IPS-11a (cell line): ENCODE data around the gene ARSK.

Experiments
- H3K4me3 ChIP-seq: one replicate; pipeline ENCODE4 v1.5.1; 2013; ENCODE audit warnings: low read depth, low read length, control low read depth

ARSK gene

GRCh38 chr5:95562282-95562681 lies 7.4 kb downstream of the ARSK start:
- no peak overlapping the region for H3K4me3 ChIP-seq

GRCh38 chr5:95563367-95563766 lies 8.5 kb downstream of the ARSK start:
- no peak overlapping the region for H3K4me3 ChIP-seq

GRCh38 chr5:95564450-95564849 lies 9.5 kb downstream of the ARSK start:
- no peak overlapping the region for H3K4me3 ChIP-seq

- H3K4me3 ChIP-seq, result no peak overlapping the region
Observed at GRCh38 chr5:95565280-95565920, 10.5 kb downstream of the ARSK start.

- H3K4me3 ChIP-seq, result no peak overlapping the region
Observed at GRCh38 chr5:95572016-95572415, 17.1 kb downstream of the ARSK start.

- no peak overlapping the region for H3K4me3 ChIP-seq
Observed at GRCh38 chr5:95581576-95581975, 26.7 kb downstream of the ARSK start.

- H3K4me3 ChIP-seq, result no peak overlapping the region
Observed at GRCh38 chr5:95583992-95584391, 29.1 kb downstream of the ARSK start.

GRCh38 chr5:95590880-95591279 lies 36.0 kb downstream of the ARSK start:
- H3K4me3 ChIP-seq, result no peak overlapping the region

GRCh38 chr5:95591490-95591901 lies 36.6 kb downstream of the ARSK start:
- no peak overlapping the region for H3K4me3 ChIP-seq

- no peak overlapping the region for H3K4me3 ChIP-seq
Observed at GRCh38 chr5:95595289-95595931, 40.5 kb downstream of the ARSK start.

- no peak overlapping the region for H3K4me3 ChIP-seq
Observed at GRCh38 chr5:95599252-95599651, 44.4 kb downstream of the ARSK start.

- H3K4me3 ChIP-seq, result no peak overlapping the region
Observed at GRCh38 chr5:95600557-95600956, 45.7 kb downstream of the ARSK start.

GRCh38 chr5:95605786-95606185 lies 50.9 kb downstream of the ARSK start:
- H3K4me3 ChIP-seq, result no peak overlapping the region

GRCh38 chr5:95606419-95606818 lies 51.5 kb downstream of the ARSK start:
- no peak overlapping the region for H3K4me3 ChIP-seq

GRCh38 chr5:95609711-95610110 lies 54.8 kb downstream of the ARSK start:
- H3K4me3 ChIP-seq, result no peak overlapping the region

- no peak overlapping the region for H3K4me3 ChIP-seq
Observed at GRCh38 chr5:95610546-95610945, 55.6 kb downstream of the ARSK start.

- H3K4me3 ChIP-seq, result no peak overlapping the region
Observed at GRCh38 chr5:95611396-95611795, 56.5 kb downstream of the ARSK start.

- no peak overlapping the region for H3K4me3 ChIP-seq
Observed at GRCh38 chr5:95613514-95613913, 58.6 kb downstream of the ARSK start.

GRCh38 chr5:95615164-95615467 lies 60.2 kb downstream of the ARSK start:
- H3K4me3 ChIP-seq, result no peak overlapping the region

GRCh38 chr5:95617057-95617456 lies 62.2 kb downstream of the ARSK start:
- H3K4me3 ChIP-seq, result no peak overlapping the region

- H3K4me3 ChIP-seq, result no peak overlapping the region
Observed at GRCh38 chr5:95619096-95619495, 64.2 kb downstream of the ARSK start.

- H3K4me3 ChIP-seq, result no peak overlapping the region
Observed at GRCh38 chr5:95619514-95620029, 64.7 kb downstream of the ARSK start.
